Neuronal stem cell (in vitro differentiated cells): ENCODE results near the gene NOP10.

Source experiments
- DNase-seq: peaks from one replicate; pipeline ENCODE4 v3.0.0-alpha.2; 2013; ENCODE audit warnings: low spot score
- H2AFZ ChIP-seq: one replicate; pipeline ENCODE4 v1.6.1; 2013; ENCODE audit warnings: mild to moderate bottlenecking, low read length, inconsistent platforms
- H2AK5ac ChIP-seq: 2 replicates; pipeline ENCODE4 v1.6.1; 2013; ENCODE audit warnings: low read depth, mild to moderate bottlenecking, inconsistent platforms, low read length, moderate library complexity, mixed read lengths
- H2BK120ac ChIP-seq: 2 replicates; pipeline ENCODE4 v1.6.1; 2013; ENCODE audit warnings: low read depth, mild to moderate bottlenecking, inconsistent platforms, low read length, moderate library complexity, mixed read lengths
- H2BK12ac ChIP-seq: one replicate; pipeline ENCODE4 v1.6.1; 2013; ENCODE audit warnings: low read length, inconsistent platforms
- H2BK15ac ChIP-seq: 2 replicates; pipeline ENCODE4 v1.6.1; 2013; ENCODE audit warnings: mild to moderate bottlenecking, low read length, inconsistent platforms, mixed read lengths
- H2BK5ac ChIP-seq: one replicate; pipeline ENCODE4 v1.6.1; 2013; ENCODE audit warnings: inconsistent platforms, mild to moderate bottlenecking, low read length, moderate library complexity
- H3K14ac ChIP-seq: one replicate; pipeline ENCODE4 v1.6.1; 2013; ENCODE audit warnings: low read length, inconsistent platforms
- H3K18ac ChIP-seq: 2 replicates; pipeline ENCODE4 v1.6.1; 2013; ENCODE audit warnings: low read length, inconsistent platforms
- H3K23ac ChIP-seq: 2 replicates; pipeline ENCODE4 v1.6.1; 2013; ENCODE audit warnings: low read depth, mild to moderate bottlenecking, mixed read lengths, low read length, inconsistent platforms; ENCODE audit not compliant: poor library complexity
- H3K27ac ChIP-seq: replicated peaks from 3 replicates; pipeline ENCODE4 v1.5.1; 2013; ENCODE audit warnings: low read length, inconsistent platforms
- H3K27me3 ChIP-seq, 3 experiments: 2 replicates each; pipeline ENCODE4 v1.6.1; 2013; ENCODE audit warnings: low read length in 3 of 3, mild to moderate bottlenecking in 2 of 3, inconsistent platforms in 1 of 3, low read depth in 1 of 3, mixed read lengths in 1 of 3, moderate library complexity in 1 of 3; ENCODE audit not compliant: control insufficient read depth in 3 of 3, insufficient read depth in 3 of 3
- H3K36me3 ChIP-seq, 2 donors: replicated peaks in 1 of 2; 2 replicates each; pipeline ENCODE4 v1.6.1; 2013; ENCODE audit warnings: low read length in 2 of 2; ENCODE audit not compliant: control insufficient read depth in 2 of 2, insufficient read depth in 2 of 2
- H3K4ac ChIP-seq: 2 replicates; pipeline ENCODE4 v1.6.1; 2013; ENCODE audit warnings: inconsistent platforms, mild to moderate bottlenecking, low read length, moderate library complexity
- H3K4me1 ChIP-seq, 2 donors: 1 replicate in 1 of 2; 2 replicates in 1 of 2; pipeline ENCODE4 v1.6.1; 2013; ENCODE audit warnings: low read length in 2 of 2, low read depth in 1 of 2; ENCODE audit not compliant: control insufficient read depth in 2 of 2, insufficient read depth in 1 of 2
- H3K4me2 ChIP-seq: one replicate; pipeline ENCODE4 v1.6.1; 2013; ENCODE audit warnings: mild to moderate bottlenecking, low read length, inconsistent platforms; ENCODE audit not compliant: insufficient read depth, poor library complexity, severe bottlenecking
- H3K4me3 ChIP-seq, 2 donors: 2 replicates each; pipeline ENCODE4 v1.5.1; 2013; ENCODE audit warnings: low read length in 2 of 2, mild to moderate bottlenecking in 2 of 2, inconsistent platforms in 1 of 2, moderate library complexity in 1 of 2
- H3K79me1 ChIP-seq: one replicate; pipeline ENCODE4 v1.6.1; 2013; ENCODE audit warnings: low read depth, mild to moderate bottlenecking, inconsistent platforms, low read length, moderate library complexity
- H3K9ac ChIP-seq: one replicate; pipeline ENCODE4 v1.6.1; 2013; ENCODE audit warnings: mild to moderate bottlenecking, low read depth, low read length, inconsistent platforms; ENCODE audit not compliant: poor library complexity
- H3K9me3 ChIP-seq, 2 donors: replicated peaks in 1 of 2; 2 replicates each; pipeline versions ENCODE3 to v1.6.1; 2013; ENCODE audit warnings: low read length in 2 of 2, mild to moderate bottlenecking in 2 of 2, inconsistent platforms in 1 of 2, low read depth in 1 of 2, mixed read lengths in 1 of 2, moderate library complexity in 1 of 2; ENCODE audit not compliant: control insufficient read depth in 2 of 2, insufficient read depth in 1 of 2
- H4K8ac ChIP-seq: one replicate; pipeline ENCODE4 v1.6.1; 2013; ENCODE audit warnings: low read depth, mild to moderate bottlenecking, inconsistent platforms, low read length, moderate library complexity
- H4K91ac ChIP-seq: one replicate; pipeline ENCODE4 v1.6.1; 2013; ENCODE audit warnings: low read length, low read depth, mild to moderate bottlenecking, inconsistent platforms; ENCODE audit not compliant: poor library complexity
- WGBS, 2 donors: extraction: QIAGEN DNeasy Blood & Tissue Kit; methylation state at CpG; one replicate each; pipeline ENCODE4 v1.1.7; 2013; ENCODE audit warnings: missing lambda C conversion rate in 2 of 2, mixed read lengths in 1 of 2; ENCODE audit not compliant: insufficient read length in 2 of 2, insufficient replicate concordance in 1 of 2; ENCODE audit errors: extremely low coverage in 2 of 2; 5-methylcytosine and 5-hydroxymethylcytosine counted together

NOP10 gene

GRCh38 chr15:34370643-34371042, 27.7 kb upstream of the NOP10 start:
- H3K27me3 ChIP-seq: no peaks in the 10 kb centered on the region
- peaks cover 5 to 11% of the 10 kb centered on the region in 2 donors for H3K4me1 ChIP-seq
- H2BK12ac ChIP-seq: no peak overlapping the region
- no peak overlapping the region for H2AK5ac ChIP-seq
- H3K4me2 ChIP-seq: no peak overlapping the region
- no peak for DNase-seq
- no peak overlapping the region for H4K8ac ChIP-seq
- H3K36me3 ChIP-seq: no peaks in the 10 kb centered on the region
- H3K4ac ChIP-seq: no peak overlapping the region
- no peak overlapping the region for H3K18ac ChIP-seq
- H3K79me1 ChIP-seq: peaks cover under 1% of the 10 kb centered on the region
- no CpG with 5 or more reads among the region's 2 CpGs for WGBS, 2 donors
- no peak overlapping the region for H3K23ac ChIP-seq
- H2AFZ ChIP-seq: no peak overlapping the region
- H4K91ac ChIP-seq: no peak overlapping the region
- H3K27ac ChIP-seq: no peak overlapping the region
- H3K9me3 ChIP-seq: peaks cover 4 to 8% of the 10 kb centered on the region in 2 donors
- H3K4me3 ChIP-seq: no peak overlapping the region
- no peak overlapping the region for H2BK5ac ChIP-seq
- H2BK120ac ChIP-seq: no peak overlapping the region
- H3K9ac ChIP-seq: no peak overlapping the region
- no peak overlapping the region for H2BK15ac ChIP-seq
- H3K14ac ChIP-seq: no peak overlapping the region

DNA sequence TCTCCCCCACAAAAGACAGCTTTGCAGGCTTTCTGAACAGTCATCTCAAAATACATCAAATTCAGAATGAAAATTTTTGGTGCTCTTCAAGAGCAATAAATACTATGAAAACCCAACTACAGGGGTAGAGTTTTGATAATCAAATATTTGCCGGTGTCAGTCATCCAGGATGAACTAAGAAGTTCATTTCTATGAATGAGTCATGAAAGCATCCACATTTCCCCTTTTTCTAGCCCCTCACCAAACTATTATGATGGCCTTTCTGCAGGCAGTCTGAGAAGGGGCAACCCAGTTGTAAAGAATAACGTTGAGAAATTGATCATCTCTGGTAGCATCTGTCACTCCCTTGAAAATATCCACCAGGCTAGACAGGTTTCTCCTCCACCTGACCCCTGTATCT, 27.2 kb upstream of the NOP10 start:
- no peak for DNase-seq
- H3K9ac ChIP-seq: no peak overlapping the region
- no peak overlapping the region for H3K4me2 ChIP-seq
- no peak overlapping the region for H2BK15ac ChIP-seq
- no peak overlapping the region for H3K14ac ChIP-seq
- H3K4me1 ChIP-seq: peaks cover 8 to 12% of the 10 kb centered on the region in 2 donors
- no peak overlapping the region for H3K23ac ChIP-seq
- no peak overlapping the region for H3K18ac ChIP-seq
- H3K27me3 ChIP-seq: no peaks in the 10 kb centered on the region
- H3K27ac ChIP-seq: no peak overlapping the region
- no peak overlapping the region for H4K8ac ChIP-seq
- no peak overlapping the region for H2AK5ac ChIP-seq
- peaks cover 1% of the 10 kb centered on the region for H3K79me1 ChIP-seq
- H2BK5ac ChIP-seq: no peak overlapping the region
- no peak overlapping the region for H3K4ac ChIP-seq
- no peak overlapping the region for H2AFZ ChIP-seq
- H3K9me3 ChIP-seq: peaks cover 4 to 8% of the 10 kb centered on the region in 2 donors
- H2BK120ac ChIP-seq: no peak overlapping the region
- H4K91ac ChIP-seq: no peak overlapping the region
- WGBS, 2 donors: no CpG with 5 or more reads among the region's 2 CpGs
- H2BK12ac ChIP-seq: no peak overlapping the region
- no peak overlapping the region for H3K4me3 ChIP-seq
- no peaks in the 10 kb centered on the region for H3K36me3 ChIP-seq

GRCh38 chr15:34367101-34368081, 24.5 kb upstream of the NOP10 start, which contains the start of gene LPCAT4:
Gene LPCAT4, minus strand, starts transcription at chr15:34367196. Its CDS starts 96 bp downstream, at chr15:34367100.
- Histone ChIP-seq H3K27ac (peak within 1 kb of the TSS; percentile 100), H3K4me2 (peak within 1 kb of the TSS; percentile 95), H4K91ac (peak within 1 kb of the TSS; percentile 76), H3K14ac (peak within 1 kb of the TSS; percentile 87), H3K4ac (peak within 1 kb of the TSS; percentile 98), H3K4me3 (peak within 1 kb of the TSS; percentile 89 to 98), H3K9me3 (peaks cover 1 to 3% of the 10 kb centered on the region in 2 donors), H3K79me1 (peaks cover 4% of the 10 kb centered on the region), H2AFZ (peak within 1 kb of the TSS; percentile 100), H2BK120ac (peak within 1 kb of the TSS; percentile 96), H3K23ac (peak within 1 kb of the TSS; percentile 93), H3K36me3 (peaks cover 12 to 16% of the 10 kb centered on the region in 2 donors), H2BK15ac (peak within 1 kb of the TSS; percentile 84), H2BK12ac (no peak within 1 kb of the TSS), H3K18ac (peak within 1 kb of the TSS; percentile 100), H4K8ac (peak within 1 kb of the TSS; percentile 74), H3K9ac (peak within 1 kb of the TSS; percentile 97), H2BK5ac (peak within 1 kb of the TSS; percentile 97), H2AK5ac (peak within 1 kb of the TSS; percentile 88), H3K27me3 (no peaks in the 10 kb centered on the region), H3K4me1 (peaks cover 8 to 12% of the 10 kb centered on the region in 2 donors)
- no CpG with 5 or more reads among the region's 80 CpGs for whole genome bisulfite sequencing, 2 donors
- peak; percentile 81 for DNase-seq
